Endothelial cell of umbilical vein (primary cell): ENCODE results near the gene SMC6. TPM values are rescaled to one million over a fixed set of nuclear protein-coding genes. Genes with fewer than 3 reads are reported as not detected.

Source experiments
- BruUV-seq: library from RNA; stranded (reverse); fragments of 400-500 nt; replicated peaks from 2 replicates; lab custom pipeline; 2021; lab: Mats Ljungman, UMichigan
- CTCF ChIA-PET: fragments of 300-600, 350-600 bp; sonication (Branson Sonifier 250); formaldehyde crosslinking; loops from one replicate; lab custom pipeline; 2021; ENCODE audit warnings: antibody characterized with exemption, inconsistent platforms; lab: Charles Lee
- POLR2A ChIA-PET: fragments of 300-600, 350-600 bp; sonication (Branson Sonifier 250); formaldehyde crosslinking; loops from one replicate; lab custom pipeline; 2021; ENCODE audit warnings: antibody characterized with exemption, inconsistent platforms; lab: Charles Lee
- DNase-seq: peaks from one replicate; pipeline ENCODE4 v3.0.0-alpha.2; 2011; ENCODE audit warnings: low read depth, low spot score
- FAIRE-seq: peaks from 2 replicates; lab custom pipeline; 2011; peaks lifted over from hg19 to GRCh38; lab: Jason Lieb, UNC
- H2AFZ ChIP-seq: 2 replicates; pipeline ENCODE4 v1.6.0; 2012; ENCODE audit warnings: low read depth, low read length, control low read depth, inconsistent platforms
- H3K27ac ChIP-seq: 2 replicates; pipeline ENCODE4 v1.5.1; 2011; ENCODE audit warnings: low read depth, mild to moderate bottlenecking, control low read depth, low read length, moderate library complexity; ENCODE audit not compliant: insufficient read depth
- H3K27me3 ChIP-seq, 2 experiments: 2 replicates each; pipeline versions ENCODE4 v1.6.0 to v1.6.1; 2011; ENCODE audit warnings: low read length in 2 of 2, mixed read lengths in 1 of 2; ENCODE audit not compliant: control insufficient read depth in 2 of 2, insufficient read depth in 2 of 2
- H3K36me3 ChIP-seq, 2 experiments: 2 replicates in 1 of 2; 3 replicates in 1 of 2; pipeline ENCODE4 v1.5.1; 2011; ENCODE audit warnings: low read length in 2 of 2, mild to moderate bottlenecking in 1 of 2, moderate library complexity in 1 of 2; ENCODE audit not compliant: control insufficient read depth in 2 of 2, insufficient read depth in 2 of 2; ENCODE audit errors: extremely low read depth in 1 of 2
- H3K4me1 ChIP-seq: 3 replicates; pipeline ENCODE4 v1.5.1; 2011; ENCODE audit warnings: mild to moderate bottlenecking, low read length; ENCODE audit not compliant: control insufficient read depth, insufficient read depth; ENCODE audit errors: extremely low read depth
- H3K4me2 ChIP-seq: 2 replicates; pipeline ENCODE4 v1.6.1; 2011; ENCODE audit warnings: low read length, control low read depth, mixed read lengths; ENCODE audit not compliant: insufficient read depth
- H3K4me3 ChIP-seq, 3 experiments: fragments of 200-600 bp in 1 of 3; sonication (generic), shearing (Covaris generic) in 1 of 3; replicated peaks in 1 of 3; 2 replicates each; pipeline ENCODE4 v1.5.1; 2011 to 2016; ENCODE audit warnings: control low read depth in 3 of 3, low read length in 3 of 3, mild to moderate bottlenecking in 2 of 3, inconsistent platforms in 1 of 3, low read depth in 1 of 3, moderate library complexity in 1 of 3; ENCODE audit not compliant: insufficient read depth in 1 of 3
- H3K79me2 ChIP-seq: 2 replicates; pipeline ENCODE4 v1.6.0; 2012; ENCODE audit warnings: low read length, inconsistent platforms; ENCODE audit not compliant: control insufficient read depth, insufficient read depth
- H3K9ac ChIP-seq: replicated peaks from 2 replicates; pipeline ENCODE3; 2011; ENCODE audit warnings: low read length, control low read depth; ENCODE audit not compliant: insufficient read depth; ENCODE audit errors: extremely low read depth
- H3K9me1 ChIP-seq: replicated peaks from 3 replicates; pipeline ENCODE4 v1.6.0; 2011; ENCODE audit warnings: mild to moderate bottlenecking, low read length; ENCODE audit not compliant: control insufficient read depth, insufficient read depth; ENCODE audit errors: extremely low read depth
- H3K9me3 ChIP-seq: replicated peaks from 2 replicates; pipeline ENCODE4 v1.5.1; 2012; ENCODE audit warnings: low read length, inconsistent platforms; ENCODE audit not compliant: control insufficient read depth, insufficient read depth
- H4K20me1 ChIP-seq: replicated peaks from 2 replicates; pipeline ENCODE3; 2011; ENCODE audit warnings: mild to moderate bottlenecking, low read length; ENCODE audit not compliant: control insufficient read depth, insufficient read depth; ENCODE audit errors: extremely low read depth
- EZH2 ChIP-seq: IDR thresholded peaks from 2 replicates; pipeline ENCODE4 v1.6.1; 2012; ENCODE audit warnings: borderline replicate concordance, low read depth, mild to moderate bottlenecking, moderate library complexity, low read length, inconsistent platforms; ENCODE audit not compliant: severe bottlenecking
- FOS ChIP-seq: IDR thresholded peaks from 2 replicates; pipeline ENCODE4 v1.6.1; 2011; ENCODE audit warnings: mild to moderate bottlenecking, low read length, moderate library complexity, borderline replicate concordance; ENCODE audit not compliant: insufficient read depth
- GATA2 ChIP-seq: IDR thresholded peaks from 2 replicates; pipeline ENCODE4 v1.7.0; 2011; ENCODE audit warnings: low read depth, mild to moderate bottlenecking, moderate library complexity, mixed read lengths, low read length; ENCODE audit not compliant: insufficient read length, insufficient read depth
- JUN ChIP-seq: IDR thresholded peaks from 2 replicates; pipeline ENCODE4 v1.6.1; 2011; ENCODE audit warnings: borderline replicate concordance, low read depth; ENCODE audit not compliant: insufficient read length, insufficient read depth
- MYC ChIP-seq: IDR thresholded peaks from one replicate; pipeline ENCODE4 v1.6.1; 2011; ENCODE audit warnings: mild to moderate bottlenecking, low read depth, low read length
- POLR2A ChIP-seq: IDR thresholded peaks from 2 replicates; pipeline ENCODE4 v1.6.1; 2012; ENCODE audit warnings: low read depth, mild to moderate bottlenecking, control low read depth, low read length
- POLR2AphosphoS5 ChIP-seq: IDR thresholded peaks from 2 replicates; pipeline ENCODE4 v1.6.1; 2012; ENCODE audit warnings: low read depth, mild to moderate bottlenecking, control low read depth, low read length, moderate library complexity; ENCODE audit not compliant: insufficient read depth
- dilution Hi-C: fragments of 300-500 bp; cut with MboI; formaldehyde crosslinking; loops from one replicate; pipeline ENCODE4 v1.15.0; 2019; ENCODE audit warnings: low sequenced_read_pairs; ENCODE audit not compliant: extremely low pct_ligation_motif_present
- intact Hi-C: fragments of 100-400 bp; cut with micrococcal nuclease; formaldehyde crosslinking; loops from one replicate; pipeline ENCODE4 v1.10.0; 2022
- polyA plus RNA-seq, 4 experiments: library from polyadenylated mRNA; depleted of rRNA in 3 of 4; stranded (reverse) in 3 of 4; unstranded in 1 of 4; fragments of >200 nt; gene quantifications; 2 replicates each; pipeline versions ENCODE4 v1.2.1 to v1.2.3, GENCODE V29; 2011 to 2012; ENCODE audit warnings: missing spikeins in 1 of 4
- total RNA-seq: library from RNA; stranded (reverse); gene quantifications from 2 replicates; pipeline ENCODE4 v1.2.3, GENCODE V29; 2021
- TF ChIP-seq, protein P1 (sequence below): IDR thresholded peaks from 2 replicates; pipeline ENCODE4 v1.6.1; 2011; ENCODE audit not compliant: insufficient read depth, insufficient read length
- TF ChIP-seq, protein P2 (sequence below), 2 donors: IDR thresholded peaks; 1 replicate in 1 of 2; 2 replicates in 1 of 2; pipeline ENCODE4 v1.5.1; 2011; ENCODE audit warnings: low read length in 2 of 2, mild to moderate bottlenecking in 2 of 2, moderate library complexity in 2 of 2, control low read depth in 1 of 2, inconsistent platforms in 1 of 2, low read depth in 1 of 2; ENCODE audit not compliant: insufficient read depth in 1 of 2; ENCODE audit errors: extremely low read depth in 1 of 2

SMC6 gene
- total and polyA plus RNA-seq, 2 donors (not counting 3 experiments of a cell fraction or from before 2014, with no cell fraction given), result 7.7 to 38.3 TPM

DNA sequence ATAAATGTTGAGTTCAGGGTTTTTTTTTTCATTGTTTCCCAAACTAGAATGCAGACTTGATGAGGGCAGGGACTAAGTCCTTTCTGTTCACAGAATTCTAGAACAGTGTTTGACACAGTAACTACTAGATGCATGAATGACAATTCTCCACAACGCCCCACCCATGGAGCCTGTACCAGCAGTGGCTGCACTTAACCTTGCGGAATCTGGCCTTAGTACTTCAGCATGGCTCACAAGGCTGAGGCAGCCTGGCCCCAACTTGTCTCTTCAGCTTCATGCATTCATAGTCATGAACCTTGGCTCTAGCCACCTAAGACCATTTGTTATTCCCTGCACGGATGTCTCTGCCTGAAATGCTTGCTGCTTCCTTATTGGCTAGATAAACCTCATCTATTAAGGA lies 33.1 kb upstream of the SMC6 start:
- intact Hi-C loops (no loop called here), dilution Hi-C loops (no loop called here)
- DNase-seq (no peak), FAIRE-seq (no peak)
- H3K9me1 ChIP-seq, result no peaks in the 10 kb centered on the region
- POLR2A ChIA-PET, result no interaction called here
- no peak overlapping the region for H3K9ac ChIP-seq
- peaks cover 0 to 6% of the 10 kb centered on the region in 2 experiments for H3K27me3 ChIP-seq
- H3K9me3 ChIP-seq, result no peaks in the 10 kb centered on the region
- TF ChIP-seq MYC (no peak), POLR2AphosphoS5 (no peak), EZH2 (no peak), POLR2A (no peak), GATA2 (no peak), FOS (no peak), JUN (no peak)
- TF ChIP-seq, protein P1, sequence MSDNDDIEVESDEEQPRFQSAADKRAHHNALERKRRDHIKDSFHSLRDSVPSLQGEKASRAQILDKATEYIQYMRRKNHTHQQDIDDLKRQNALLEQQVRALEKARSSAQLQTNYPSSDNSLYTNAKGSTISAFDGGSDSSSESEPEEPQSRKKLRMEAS, result no peak
- TF ChIP-seq, protein P2, sequence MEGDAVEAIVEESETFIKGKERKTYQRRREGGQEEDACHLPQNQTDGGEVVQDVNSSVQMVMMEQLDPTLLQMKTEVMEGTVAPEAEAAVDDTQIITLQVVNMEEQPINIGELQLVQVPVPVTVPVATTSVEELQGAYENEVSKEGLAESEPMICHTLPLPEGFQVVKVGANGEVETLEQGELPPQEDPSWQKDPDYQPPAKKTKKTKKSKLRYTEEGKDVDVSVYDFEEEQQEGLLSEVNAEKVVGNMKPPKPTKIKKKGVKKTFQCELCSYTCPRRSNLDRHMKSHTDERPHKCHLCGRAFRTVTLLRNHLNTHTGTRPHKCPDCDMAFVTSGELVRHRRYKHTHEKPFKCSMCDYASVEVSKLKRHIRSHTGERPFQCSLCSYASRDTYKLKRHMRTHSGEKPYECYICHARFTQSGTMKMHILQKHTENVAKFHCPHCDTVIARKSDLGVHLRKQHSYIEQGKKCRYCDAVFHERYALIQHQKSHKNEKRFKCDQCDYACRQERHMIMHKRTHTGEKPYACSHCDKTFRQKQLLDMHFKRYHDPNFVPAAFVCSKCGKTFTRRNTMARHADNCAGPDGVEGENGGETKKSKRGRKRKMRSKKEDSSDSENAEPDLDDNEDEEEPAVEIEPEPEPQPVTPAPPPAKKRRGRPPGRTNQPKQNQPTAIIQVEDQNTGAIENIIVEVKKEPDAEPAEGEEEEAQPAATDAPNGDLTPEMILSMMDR (IDR thresholded peaks at IDR 0.05; ENCODE audit: extremely low read depth in 1 of 2, insufficient read depth in 1 of 2, low read depth in 1 of 2, low read length in 2 of 2), result no peak
- no peak overlapping the region for H3K4me2 ChIP-seq
- no peak overlapping the region for H3K4me3 ChIP-seq
- H4K20me1 ChIP-seq, result no peaks in the 10 kb centered on the region
- BruUV-seq, result no TSS peak
- H3K79me2 ChIP-seq, result no peaks in the 10 kb centered on the region
- CTCF ChIA-PET, result interaction anchor here (0.7 to 0.8 kb wide), 2 partner anchors 8 to 15 kb away, joined by 3 read pairs; no protein-coding TSS in a partner anchor
- H2AFZ ChIP-seq, result no peak overlapping the region
- H3K27ac ChIP-seq, result no peak overlapping the region
- no peaks in the 10 kb centered on the region for H3K4me1 ChIP-seq
- no peaks in the 10 kb centered on the region for H3K36me3 ChIP-seq
